ENCODE measurements around the gene ZSWIM4.

- TF ChIP-seq, protein P1, sequence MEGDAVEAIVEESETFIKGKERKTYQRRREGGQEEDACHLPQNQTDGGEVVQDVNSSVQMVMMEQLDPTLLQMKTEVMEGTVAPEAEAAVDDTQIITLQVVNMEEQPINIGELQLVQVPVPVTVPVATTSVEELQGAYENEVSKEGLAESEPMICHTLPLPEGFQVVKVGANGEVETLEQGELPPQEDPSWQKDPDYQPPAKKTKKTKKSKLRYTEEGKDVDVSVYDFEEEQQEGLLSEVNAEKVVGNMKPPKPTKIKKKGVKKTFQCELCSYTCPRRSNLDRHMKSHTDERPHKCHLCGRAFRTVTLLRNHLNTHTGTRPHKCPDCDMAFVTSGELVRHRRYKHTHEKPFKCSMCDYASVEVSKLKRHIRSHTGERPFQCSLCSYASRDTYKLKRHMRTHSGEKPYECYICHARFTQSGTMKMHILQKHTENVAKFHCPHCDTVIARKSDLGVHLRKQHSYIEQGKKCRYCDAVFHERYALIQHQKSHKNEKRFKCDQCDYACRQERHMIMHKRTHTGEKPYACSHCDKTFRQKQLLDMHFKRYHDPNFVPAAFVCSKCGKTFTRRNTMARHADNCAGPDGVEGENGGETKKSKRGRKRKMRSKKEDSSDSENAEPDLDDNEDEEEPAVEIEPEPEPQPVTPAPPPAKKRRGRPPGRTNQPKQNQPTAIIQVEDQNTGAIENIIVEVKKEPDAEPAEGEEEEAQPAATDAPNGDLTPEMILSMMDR (IDR thresholded peaks at IDR 0.05), result no peak
- TF ChIP-seq POLR2A (IDR thresholded peaks at IDR 0.05), result no peak
Measured at GRCh38 chr19:13799669-13800068, 4.4 kb downstream of the ZSWIM4 start.
